GM19035 (cell line): ENCODE results near the gene CITED2.
"Not testable (repeated sequence)": the region's sequence is repeated elsewhere in the genome, so short reads cannot be mapped to it uniquely, and the experiment has no call there.

Experiments used
- ATAC-seq: cut with Tn5 transposase; IDR thresholded peaks from one replicate; pipeline ENCODE4 v1.9.1; 2021; ENCODE audit not compliant: unreplicated experiment

CITED2 gene, protein sequence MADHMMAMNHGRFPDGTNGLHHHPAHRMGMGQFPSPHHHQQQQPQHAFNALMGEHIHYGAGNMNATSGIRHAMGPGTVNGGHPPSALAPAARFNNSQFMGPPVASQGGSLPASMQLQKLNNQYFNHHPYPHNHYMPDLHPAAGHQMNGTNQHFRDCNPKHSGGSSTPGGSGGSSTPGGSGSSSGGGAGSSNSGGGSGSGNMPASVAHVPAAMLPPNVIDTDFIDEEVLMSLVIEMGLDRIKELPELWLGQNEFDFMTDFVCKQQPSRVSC

DNA sequence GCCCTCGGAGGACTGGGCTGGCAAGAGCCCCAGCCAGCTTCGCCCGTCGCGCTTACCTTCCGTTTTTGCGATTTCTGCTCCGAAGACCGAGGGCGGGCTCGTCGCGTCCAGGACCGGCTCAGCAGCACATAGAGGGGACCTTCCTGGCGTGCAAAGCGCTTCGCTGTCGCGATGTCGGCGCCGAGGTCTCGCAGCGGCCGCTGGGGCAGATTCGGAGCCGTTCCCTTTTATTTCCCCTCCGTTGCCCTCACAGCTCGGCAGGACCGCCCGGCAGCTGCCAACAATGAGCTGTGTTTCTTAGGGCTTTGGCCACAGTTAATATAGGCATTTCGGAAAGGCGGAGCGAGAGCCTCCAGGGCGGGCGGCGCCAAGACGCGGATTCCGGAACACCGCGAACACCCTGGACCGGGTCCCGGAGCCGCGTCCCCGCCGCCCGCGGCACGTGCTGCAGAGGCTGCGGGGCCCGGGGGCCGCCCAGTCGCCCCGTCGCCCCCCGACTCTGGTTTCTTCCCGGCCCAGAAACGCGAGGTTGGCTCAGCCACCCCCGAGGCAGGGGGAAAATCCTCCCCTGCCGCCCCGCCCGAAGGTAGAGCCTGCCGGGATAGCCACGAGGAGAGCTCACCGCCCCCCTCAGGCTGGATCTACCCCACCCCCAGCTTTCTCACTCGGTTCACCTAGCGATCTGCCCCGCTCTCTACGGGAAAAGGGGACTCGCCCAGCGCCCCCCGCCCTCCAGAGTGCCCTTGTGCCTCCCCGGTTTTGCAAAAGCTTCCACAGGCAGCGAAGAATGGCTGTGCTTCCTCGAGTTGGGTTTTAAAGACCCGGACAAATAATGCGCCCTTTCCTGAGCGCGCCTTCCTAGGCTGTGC is at the start of gene CITED2:
CITED2 (minus strand) TSS at position 292 of the 869 bp plus-strand sequence. CDS start 704 bp downstream, outside the sequence.
- ATAC-seq: peak; percentile 64

DNA sequence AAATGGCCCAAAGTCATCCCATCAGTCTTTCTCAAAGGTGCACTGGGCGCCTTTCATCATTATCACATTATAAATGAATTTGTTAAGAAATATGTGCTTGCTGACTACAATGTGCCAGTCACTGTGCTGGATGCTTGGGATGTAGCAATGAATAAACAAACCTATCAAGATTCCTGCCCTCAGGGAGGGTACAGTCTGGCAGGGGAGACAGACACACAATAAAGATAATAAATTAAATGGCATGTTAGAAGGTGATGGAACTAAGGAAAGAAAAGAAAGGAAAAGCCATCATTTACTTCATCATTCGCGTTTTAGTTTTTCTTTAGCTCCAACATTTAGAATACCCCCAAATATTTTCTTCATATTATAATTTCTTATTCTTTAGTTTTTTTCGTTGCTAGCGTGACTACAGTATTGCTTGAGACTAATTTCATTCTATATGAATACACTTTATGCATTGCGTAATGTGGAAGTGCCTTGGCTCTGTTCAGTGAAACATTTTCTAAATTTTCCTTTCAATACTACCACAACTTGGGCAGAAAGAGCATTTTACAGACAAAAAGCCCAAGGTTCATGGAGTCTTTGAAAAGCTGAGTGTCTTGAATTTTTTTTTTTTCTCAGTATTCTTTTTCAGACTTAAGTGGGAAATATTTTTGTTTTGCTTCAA is 48.7 kb upstream of the CITED2 start:
- no peak for ATAC-seq

DNA sequence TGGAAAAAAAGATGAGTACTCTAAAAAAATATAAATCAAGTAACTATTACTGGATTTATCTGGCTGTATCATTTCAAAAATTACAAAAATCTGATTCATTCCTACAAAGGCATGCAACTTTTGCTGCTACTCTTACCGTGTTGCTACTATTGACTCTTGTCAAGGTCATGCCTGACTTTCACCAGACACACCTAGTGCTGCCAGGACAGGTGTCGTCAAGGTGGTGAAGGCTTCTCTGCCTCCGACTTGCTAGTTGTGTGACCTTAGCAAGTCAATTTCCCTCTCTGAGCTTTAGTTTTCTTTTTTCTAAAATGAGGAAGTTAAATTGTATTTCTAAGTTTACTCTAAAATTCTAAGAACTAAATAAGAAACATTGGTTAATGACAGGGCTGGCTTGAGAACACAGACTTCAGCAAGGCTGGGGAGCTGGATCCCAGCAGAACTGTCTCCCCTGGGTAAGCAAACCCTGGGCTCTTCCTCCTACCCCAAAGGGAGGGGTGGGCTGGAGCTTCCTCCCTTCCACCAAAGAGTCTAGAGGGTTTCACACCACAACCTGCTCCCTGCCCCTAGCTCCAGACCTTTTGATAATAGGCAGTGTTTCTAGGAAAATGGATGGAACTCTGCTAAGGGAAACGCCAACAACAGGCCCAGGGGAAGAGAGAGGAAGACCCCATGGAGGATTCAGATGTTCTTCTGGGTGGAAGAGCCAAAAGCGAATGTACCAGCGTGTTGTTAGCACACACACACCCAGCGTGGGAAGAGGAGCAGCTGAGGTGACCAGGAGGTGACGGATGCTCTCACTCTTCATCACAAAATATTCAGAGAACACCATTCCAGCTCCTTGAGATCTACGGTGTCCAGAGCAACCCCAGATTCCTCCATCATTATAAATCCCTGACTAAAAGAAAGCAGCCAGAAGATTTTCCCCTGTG is 47.9 kb upstream of the CITED2 start:
- no peak for ATAC-seq

DNA sequence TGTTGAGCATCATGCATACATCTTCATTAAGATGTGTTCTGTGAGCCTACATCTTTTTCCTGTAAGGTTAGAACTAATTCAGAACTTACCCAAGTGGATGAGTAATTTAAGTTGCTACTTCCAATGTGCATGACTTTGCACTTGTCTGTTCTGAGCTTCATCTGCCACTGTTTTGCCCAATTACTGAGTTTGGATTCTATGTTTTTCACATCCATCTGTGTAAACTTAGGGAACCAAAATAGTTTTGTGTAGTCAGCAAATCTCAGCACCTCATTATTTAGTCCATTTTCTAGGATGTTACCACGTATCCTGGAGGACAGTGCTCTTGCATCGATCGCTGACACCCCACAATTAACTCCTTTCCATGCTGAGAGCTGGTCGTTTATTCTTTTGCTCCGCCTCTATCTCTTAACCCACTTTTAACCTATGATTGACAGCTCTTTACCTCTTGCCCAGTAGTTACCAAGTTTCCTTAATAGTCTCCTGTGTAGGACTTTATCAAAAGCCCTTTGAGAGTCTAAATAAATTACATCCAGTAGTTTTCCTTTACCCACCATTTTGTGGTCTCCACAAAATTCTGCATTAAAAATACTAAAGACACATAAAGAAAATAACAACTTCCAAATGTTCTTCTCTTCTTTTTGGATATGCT is 44.2 kb upstream of the CITED2 start:
- ATAC-seq: no peak

DNA sequence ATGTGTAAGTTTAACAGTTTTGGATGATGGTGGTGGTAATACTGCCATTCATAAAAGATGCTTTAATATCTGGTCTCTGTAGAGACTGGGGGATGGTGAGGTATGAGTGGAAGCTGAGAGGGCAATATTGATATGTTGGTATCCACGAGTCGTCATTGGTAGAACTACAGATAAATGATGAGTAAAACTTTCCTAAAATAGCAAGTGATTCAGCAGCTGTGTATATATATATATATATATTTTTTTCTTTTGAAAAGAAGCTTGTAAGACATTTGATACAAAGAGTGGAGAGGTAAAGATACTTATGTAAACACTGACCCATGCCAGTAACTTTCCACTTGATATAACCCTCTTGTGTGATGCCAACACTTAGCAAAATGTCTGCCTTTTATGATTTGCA is 41.7 kb upstream of the CITED2 start:
- ATAC-seq: no peak

DNA sequence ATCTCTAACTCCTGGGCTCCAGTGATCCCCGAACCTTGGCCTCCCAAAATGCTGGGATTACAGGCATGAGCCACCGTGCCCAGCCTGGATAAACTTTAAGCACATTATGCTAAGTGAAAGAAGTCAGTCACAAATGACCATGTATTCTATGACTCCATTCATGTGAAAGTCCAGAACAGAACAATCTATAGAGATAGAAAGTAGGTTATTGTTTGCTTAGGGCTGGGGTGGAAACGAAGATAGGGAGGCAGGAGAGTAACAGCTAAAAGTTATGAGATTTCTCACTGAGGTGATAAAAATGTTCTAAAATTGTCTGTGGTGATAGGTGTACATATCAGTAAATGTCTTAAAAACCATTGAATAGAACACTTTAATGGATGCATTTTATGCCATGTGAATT is 40.9 kb upstream of the CITED2 start:
- ATAC-seq: no peak

DNA sequence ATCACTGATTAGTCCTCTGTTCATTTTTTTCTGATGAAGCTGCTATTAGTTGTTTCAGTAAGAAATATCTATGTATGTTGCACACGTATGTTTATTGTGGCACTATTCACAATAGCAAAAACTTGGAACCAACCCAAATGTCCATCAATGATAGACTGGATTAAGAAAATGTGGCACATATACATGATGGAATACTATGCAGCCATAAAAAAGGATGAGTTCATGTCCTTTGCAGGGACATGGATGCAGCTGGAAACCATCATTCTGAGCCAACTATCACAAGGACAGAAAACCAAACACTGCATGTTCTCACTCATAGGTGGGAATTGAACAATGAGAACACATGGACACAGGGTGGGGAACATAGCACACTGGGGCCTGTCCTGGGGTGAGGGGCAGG is 37.7 kb upstream of the CITED2 start:
- ATAC-seq: not testable (repeated sequence)

DNA sequence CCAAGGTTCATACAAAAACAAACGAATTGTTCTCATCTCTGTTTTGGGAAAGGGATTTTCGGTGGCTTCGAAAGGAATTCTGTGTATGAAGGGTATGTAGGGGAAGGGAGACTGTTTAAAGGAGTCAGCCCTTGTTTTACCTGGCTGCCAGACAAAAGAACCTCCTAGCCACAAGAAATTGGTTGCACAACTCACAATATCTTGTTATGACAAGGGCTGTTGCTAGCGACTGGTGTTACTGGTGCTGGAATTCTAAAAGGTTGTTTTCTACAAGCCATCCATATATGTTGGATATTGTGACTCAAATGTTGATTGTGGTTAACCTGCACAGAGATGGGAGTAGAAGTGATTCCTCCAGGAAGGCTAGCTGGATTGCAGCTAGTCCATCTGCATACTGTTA is 34.6 kb upstream of the CITED2 start:
- no peak for ATAC-seq

DNA sequence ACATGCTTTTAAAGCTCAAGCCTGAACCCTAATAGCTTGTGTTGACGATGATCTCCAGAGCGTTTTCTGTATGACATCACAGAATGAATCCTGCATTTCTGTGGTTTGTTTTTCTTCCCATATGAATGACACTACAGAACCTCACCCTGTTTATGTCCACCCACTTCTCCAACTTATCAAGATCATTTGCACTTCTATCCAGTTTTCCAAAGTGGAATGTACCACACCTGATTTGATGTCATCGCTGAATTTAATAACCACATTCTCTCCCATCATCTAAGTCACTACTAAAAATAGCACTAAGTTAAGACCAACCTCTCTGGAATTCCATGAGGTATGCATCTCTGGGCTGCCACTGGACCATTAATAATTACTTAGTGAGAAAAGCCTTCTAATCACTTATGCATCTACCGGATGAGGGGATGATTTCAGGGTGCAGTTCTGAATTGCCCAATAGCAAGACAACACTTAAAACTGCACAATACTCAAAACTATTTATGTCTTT is 33.3 kb upstream of the CITED2 start:
- no peak for ATAC-seq

DNA sequence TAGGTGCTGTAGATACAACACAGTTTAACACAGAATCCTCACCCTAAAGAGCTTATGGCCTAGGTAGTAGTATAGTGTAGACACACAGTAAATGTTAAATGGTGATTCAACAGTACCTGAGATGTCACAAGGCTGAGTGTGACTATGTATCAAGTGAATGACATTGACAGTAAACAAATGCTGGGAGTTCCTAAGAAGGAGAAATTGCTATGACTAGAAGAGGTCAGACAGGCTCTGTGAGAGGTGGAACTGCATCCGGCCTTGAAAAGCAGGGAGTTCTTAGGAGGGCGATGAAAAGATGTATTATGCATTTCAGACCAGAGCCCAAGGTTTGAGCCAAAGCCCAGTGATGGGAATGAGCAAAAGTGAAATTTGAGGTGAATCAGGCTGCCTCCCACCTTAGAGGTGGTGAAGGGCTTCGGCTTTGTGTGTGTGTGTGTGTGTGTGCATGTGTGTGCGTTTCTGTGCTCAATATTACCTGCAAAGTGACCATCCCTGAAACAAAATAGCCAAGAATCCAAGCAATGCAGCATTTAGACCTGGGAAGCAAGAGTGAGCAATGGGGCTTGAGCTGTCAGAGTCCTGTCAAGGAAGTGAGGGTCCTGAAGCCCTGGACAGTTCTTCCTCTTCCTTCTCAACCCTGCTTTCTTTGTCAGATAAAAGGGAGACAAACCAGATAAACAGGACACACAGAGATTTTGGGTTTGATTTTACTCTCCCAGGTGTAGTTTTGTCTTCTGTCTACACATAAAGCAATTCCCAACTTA is 32.3 kb upstream of the CITED2 start:
- ATAC-seq: no peak

DNA sequence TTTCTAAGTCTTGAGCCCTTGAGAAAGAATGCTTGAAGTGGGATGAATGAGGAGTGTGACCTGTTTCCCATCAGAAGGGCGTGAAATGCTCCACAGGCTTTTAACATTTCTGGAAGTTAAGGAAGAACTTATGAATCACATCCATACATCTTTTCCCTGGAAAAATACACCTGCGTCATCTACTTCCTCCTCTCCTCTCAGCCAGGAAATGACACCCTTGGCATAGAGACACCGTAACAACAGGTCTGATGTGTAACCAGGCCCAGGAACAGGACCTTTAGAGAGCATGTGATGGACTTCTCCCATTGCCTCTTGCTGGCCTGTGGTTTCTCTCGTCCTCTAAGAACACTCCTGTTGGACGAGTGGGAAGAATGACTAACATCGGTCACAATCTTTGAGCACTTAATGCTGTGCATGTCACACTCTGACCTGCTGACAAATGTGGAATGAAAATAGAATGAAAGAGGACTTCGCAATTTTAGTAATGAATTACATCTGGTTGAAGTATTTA is 28.5 kb upstream of the CITED2 start:
- ATAC-seq: no peak

DNA sequence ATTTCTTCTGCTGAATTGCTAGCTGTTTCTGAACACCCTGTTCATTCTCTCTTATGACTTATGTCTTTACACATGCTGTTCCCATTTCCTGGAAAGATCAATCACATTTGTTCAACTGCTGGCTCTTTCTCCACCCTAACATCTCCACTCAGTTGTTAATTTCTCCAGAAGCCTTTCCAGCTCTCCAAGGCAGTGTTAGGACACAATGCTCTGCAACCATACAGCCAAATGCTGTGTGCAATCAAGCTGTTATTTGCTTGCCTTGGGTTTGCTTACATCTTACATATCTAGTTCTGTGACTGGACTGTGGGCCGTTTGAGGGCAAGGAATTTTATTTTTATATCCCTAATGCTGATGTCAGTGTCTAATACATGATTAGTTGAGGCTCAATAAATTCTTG is 24.2 kb upstream of the CITED2 start:
- ATAC-seq: no peak

DNA sequence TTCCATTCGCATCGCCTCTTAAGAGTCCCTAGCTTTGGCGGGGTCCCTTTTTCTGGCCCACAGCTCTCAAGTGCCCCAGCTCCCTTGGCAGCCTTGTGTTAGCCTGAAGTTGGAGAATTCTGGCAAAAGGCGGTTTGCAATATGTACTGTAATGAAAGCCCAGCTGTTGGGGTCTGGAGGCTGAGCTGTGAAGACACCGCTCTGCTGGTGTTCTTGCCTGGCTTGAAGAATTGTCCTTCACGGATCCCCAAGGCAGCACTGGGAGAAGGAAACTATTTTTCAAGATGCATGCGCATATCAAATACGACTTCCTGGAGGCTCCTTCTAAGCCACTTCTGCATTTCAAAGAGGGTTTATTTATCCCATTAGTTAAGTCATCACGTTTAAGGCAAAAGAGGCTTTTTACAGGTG is 21.4 kb upstream of the CITED2 start:
- no peak for ATAC-seq

DNA sequence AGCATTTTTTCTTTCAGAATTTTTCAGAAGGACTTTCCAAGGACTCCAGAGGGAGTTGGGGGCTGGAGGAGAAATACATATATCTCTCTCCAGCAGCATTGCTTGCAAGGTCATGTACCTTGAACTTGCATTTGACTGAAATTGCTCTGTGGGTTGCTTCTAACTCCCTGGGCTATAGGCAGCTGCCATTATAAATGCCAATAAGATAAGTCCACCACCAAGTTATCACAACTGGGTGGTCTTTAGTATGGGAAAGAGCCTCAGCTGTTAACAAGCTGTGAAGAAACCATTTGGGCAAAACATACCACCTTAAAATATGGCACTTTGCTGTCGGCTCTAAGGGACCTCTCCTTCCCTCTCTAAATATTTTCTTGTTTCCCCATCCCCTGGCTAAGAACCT is 20.9 kb upstream of the CITED2 start:
- ATAC-seq: no peak

DNA sequence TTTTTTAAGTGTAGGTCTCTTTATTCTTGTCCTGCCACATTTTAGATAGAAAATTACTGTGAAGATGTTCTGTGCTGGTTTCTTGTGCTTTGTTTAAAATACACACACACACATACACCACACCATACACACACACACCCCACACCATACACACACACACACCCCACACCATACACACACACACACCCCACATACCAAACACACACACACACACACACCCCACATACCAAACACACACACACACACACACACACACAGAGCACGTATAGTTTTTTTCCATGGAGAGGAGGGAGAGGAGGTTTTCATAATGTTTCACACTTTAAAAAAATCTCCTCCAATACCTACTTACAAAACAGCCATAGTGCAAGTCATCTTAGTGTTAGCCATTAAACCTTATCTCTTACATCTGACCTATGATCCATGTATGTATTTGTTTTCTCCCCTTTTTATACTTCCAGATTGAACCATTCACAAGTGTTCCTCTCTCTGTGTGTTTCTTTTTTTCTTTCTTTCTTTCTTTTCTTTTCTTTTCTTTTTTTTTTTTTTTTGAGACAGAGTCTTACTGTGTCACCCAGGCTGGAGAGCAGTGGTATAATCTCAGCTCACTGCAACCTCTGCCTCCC is 19.7 kb upstream of the CITED2 start:
- no peak for ATAC-seq

DNA sequence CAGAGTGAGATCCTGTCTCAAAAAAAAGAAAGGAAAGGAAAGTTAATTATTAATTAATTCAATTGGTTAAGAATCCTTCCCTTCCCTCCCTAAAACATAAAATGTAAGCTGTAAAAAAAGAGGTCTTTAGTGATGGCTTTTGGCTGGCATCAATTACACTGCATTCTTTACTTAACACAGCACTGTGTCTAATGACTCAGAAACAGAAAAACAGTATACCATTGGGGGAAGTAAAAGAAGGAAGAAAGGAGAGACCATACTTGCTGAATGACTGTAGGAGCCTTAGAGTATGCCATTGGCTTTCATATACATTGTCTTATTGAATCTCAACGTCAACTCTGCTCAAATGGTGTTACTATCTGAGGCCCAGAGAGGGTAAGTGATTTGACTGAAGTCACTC is 18.3 kb upstream of the CITED2 start:
- ATAC-seq: peak; percentile 96

DNA sequence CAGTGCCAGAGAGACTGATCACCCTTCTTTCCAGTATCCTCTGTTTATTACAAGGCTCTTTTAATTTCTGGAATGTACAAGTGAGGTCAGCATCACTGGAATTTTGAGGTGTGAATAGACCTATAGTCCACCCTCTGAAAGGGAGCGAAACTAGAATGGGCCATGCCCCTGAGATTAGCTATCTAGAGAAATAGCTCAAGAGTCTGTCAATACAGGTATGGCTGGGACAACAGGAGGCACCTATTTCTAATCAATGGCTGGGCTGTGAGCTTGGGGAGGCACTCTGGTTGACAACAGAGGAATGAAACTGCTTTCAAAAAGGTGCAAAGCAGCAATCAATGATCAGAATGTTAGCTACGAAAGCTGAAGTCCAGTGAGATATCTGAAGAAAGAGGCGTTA is 17.3 kb upstream of the CITED2 start:
- ATAC-seq: no peak

DNA sequence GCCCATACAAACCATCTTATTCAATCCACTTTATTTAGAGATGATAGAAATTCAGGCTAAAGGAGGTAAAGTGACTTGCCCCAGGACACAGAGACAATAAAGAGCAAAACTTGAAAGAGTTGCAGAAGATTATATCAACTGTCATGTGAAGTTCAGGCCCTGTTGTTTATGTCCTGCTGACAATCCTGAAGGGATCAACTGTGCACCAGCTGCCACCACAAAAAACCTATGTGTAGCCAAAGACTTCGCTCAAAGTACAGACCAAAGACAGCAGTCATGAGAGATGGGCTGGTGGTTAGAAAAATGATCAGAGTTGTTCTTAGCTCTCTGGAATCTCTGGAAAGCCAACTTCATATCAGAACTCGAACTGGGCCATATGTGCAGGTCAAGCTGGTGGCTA is 16.0 kb upstream of the CITED2 start:
- no peak for ATAC-seq

DNA sequence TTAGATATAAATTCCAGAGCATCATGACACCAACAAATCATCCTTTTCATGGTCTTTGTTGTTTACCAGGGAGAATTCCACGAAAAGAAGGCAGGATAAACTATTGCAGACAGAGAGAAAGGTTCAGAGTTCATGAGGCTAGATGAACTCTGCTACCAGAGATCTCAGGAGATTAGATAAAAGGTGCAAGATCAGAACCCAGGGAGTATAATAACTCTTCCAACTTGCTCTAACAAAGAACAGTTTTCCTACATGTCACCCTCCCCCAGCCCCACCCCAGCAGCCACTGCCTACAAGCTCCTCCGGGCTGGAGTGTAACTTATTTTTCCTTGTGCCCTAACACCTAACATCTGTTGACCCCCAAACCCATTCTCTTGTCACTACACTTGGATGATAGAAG is 13.9 kb upstream of the CITED2 start:
- no peak for ATAC-seq
